Measurements from ENCODE around the gene FAAP100.

FAAP100 gene

GRCh38 chr17:81576621-81577277 lies 24.6 kb upstream of the FAAP100 start:
- no peak for DNase-seq

- DNase-seq = no peak
Measured at GRCh38 chr17:81575836-81576235, 23.7 kb upstream of the FAAP100 start.

- DNase-seq = no peak
Measured at GRCh38 chr17:81574643-81574956, 22.4 kb upstream of the FAAP100 start.

GRCh38 chr17:81573794-81574642 lies 21.9 kb upstream of the FAAP100 start:
- DNase-seq = no peak

- peak; percentile 45 to 63 for DNase-seq
Measured at GRCh38 chr17:81572563-81573168, 20.5 kb upstream of the FAAP100 start.

- DNase-seq = no peak
Measured at GRCh38 chr17:81570964-81571363, 18.8 kb upstream of the FAAP100 start.

- DNase-seq = no peak
Measured at GRCh38 chr17:81569986-81570514, 17.9 kb upstream of the FAAP100 start.

GRCh38 chr17:81568416-81568815 lies 16.3 kb upstream of the FAAP100 start:
- no peak for DNase-seq

GRCh38 chr17:81567191-81567590 lies 15.0 kb upstream of the FAAP100 start:
- no peak for DNase-seq

- DNase-seq = peak; percentile 51 to 82
Measured at GRCh38 chr17:81566461-81567126, 14.4 kb upstream of the FAAP100 start.

- DNase-seq = no peak
Measured at GRCh38 chr17:81565231-81565630, 13.1 kb upstream of the FAAP100 start.

GRCh38 chr17:81564778-81565177 lies 12.6 kb upstream of the FAAP100 start:
- DNase-seq = no peak

GRCh38 chr17:81563861-81564586 lies 11.9 kb upstream of the FAAP100 start:
- DNase-seq = no peak

- no peak for DNase-seq
Measured at GRCh38 chr17:81561494-81561885, 9.3 kb upstream of the FAAP100 start.

GRCh38 chr17:81558941-81559806 lies 7.0 kb upstream of the FAAP100 start:
- no peak for DNase-seq

- no peak for DNase-seq
Measured at GRCh38 chr17:81558115-81558468, 5.9 kb upstream of the FAAP100 start.

GRCh38 chr17:81557276-81558114 lies 5.3 kb upstream of the FAAP100 start:
- DNase-seq = no peak

- no peak for DNase-seq
Measured at GRCh38 chr17:81556863-81557262, 4.7 kb upstream of the FAAP100 start.

GRCh38 chr17:81556175-81556691 lies 4.1 kb upstream of the FAAP100 start:
- DNase-seq = no peak

- peak in 1 of 2 experiments; percentile 31 for DNase-seq
Measured at GRCh38 chr17:81553616-81554181, 1.5 kb upstream of the FAAP100 start.
